Fibroblast of the aortic adventitia (primary cell): ENCODE results near the gene LIMS1. TPM values are rescaled to one million over a fixed set of nuclear protein-coding genes. Genes with fewer than 3 reads are reported as not detected.

Experiments
- DNase-seq: peaks from one replicate; pipeline ENCODE4 v3.0.0-alpha.2; 2010; ENCODE audit warnings: low read depth
- H3K4me3 ChIP-seq: 2 replicates; pipeline ENCODE4 v1.5.1; 2011; ENCODE audit warnings: low read depth, mild to moderate bottlenecking, control low read depth, low read length, moderate library complexity
- total RNA-seq: library from RNA; depleted of rRNA; stranded (reverse); fragments of >200 nt; gene quantifications from 2 replicates; pipeline ENCODE4 v1.2.3, GENCODE V29; 2012; ENCODE audit warnings: low replicate concordance
- TF ChIP-seq, protein P1 (sequence below): IDR thresholded peaks from 2 replicates; pipeline ENCODE4 v1.5.1; 2011; ENCODE audit warnings: mild to moderate bottlenecking, low read length, control low read depth, inconsistent platforms; ENCODE audit not compliant: insufficient read depth

LIMS1 gene
- total RNA-seq, 1 donor: 91.2 TPM

DNA sequence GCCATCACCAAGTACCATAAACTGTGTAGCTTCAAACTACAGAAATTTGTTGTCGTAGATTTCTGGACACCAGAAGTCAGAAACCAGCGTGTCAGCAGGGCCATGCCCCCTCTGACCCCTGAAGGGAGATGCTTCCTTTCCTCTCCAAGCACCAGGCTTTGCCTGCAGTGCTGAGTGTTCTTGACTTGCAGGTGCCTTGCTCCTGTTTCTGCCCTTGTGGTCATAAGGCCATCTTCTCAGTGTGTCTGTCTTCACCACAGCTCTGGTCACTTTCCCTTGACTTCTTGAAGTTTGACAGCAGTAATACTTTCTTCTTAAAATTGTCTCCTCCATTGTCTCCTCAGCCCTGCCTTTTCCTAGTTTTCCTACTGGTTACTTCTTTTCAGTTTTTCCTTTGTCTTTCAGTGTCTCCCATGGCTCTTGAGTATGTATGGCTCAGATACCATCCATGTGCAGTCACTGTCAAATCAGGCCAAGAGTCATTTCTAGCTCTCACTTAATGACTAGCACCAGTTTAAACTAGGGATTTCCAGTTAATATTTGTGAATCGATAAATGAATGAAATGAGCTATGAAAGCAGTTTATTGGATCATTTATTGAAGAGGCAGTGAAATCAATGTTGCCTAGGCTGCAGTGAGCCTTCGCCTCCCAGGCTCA, 93.8 kb downstream of the LIMS1 start:
- TF ChIP-seq, protein P1, sequence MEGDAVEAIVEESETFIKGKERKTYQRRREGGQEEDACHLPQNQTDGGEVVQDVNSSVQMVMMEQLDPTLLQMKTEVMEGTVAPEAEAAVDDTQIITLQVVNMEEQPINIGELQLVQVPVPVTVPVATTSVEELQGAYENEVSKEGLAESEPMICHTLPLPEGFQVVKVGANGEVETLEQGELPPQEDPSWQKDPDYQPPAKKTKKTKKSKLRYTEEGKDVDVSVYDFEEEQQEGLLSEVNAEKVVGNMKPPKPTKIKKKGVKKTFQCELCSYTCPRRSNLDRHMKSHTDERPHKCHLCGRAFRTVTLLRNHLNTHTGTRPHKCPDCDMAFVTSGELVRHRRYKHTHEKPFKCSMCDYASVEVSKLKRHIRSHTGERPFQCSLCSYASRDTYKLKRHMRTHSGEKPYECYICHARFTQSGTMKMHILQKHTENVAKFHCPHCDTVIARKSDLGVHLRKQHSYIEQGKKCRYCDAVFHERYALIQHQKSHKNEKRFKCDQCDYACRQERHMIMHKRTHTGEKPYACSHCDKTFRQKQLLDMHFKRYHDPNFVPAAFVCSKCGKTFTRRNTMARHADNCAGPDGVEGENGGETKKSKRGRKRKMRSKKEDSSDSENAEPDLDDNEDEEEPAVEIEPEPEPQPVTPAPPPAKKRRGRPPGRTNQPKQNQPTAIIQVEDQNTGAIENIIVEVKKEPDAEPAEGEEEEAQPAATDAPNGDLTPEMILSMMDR: no peak
- no peak overlapping the region for H3K4me3 ChIP-seq
- no peak for DNase-seq

DNA sequence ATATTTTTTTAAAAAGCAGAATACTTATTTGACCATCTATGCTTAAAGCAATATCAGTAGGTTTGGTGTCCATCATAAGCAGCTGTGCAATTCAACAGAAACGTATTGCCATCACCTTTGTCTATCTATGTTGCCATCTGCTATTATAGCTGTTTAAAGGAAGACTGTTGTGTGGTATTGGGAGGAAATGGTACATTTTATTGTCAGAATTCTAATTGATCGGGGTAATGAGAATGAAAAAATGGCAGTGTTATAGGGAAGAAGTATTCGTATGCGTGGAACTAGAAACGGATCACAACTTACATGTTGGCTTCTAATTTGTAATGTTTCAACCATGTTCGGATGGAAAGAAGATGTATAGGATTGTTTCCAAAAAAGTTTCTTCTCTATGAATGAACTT, 94.7 kb downstream of the LIMS1 start:
- H3K4me3 ChIP-seq: no peak overlapping the region
- TF ChIP-seq, protein P1: no peak
- DNase-seq: no peak

DNA sequence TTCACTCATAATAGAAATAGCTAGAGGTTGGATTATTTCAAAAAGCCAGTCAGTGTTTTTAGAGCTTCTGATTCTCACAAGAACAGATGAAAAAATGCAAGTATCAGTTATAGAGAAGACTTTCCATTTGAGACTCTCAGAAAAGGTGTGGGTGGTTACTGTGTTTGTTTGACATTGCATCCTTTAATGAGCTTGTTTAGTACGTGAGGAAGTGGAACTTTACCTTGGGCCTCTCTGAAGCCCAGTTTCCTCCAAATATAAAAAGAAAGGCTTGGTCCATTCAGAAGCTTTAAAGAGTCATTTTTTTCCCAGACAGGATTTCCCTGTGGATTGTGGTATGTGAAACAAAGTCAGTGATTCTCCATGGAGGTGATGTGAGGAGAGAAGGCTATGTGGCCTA, 95.1 kb downstream of the LIMS1 start:
- DNase-seq: no peak
- TF ChIP-seq, protein P1: no peak
- no peak overlapping the region for H3K4me3 ChIP-seq

DNA sequence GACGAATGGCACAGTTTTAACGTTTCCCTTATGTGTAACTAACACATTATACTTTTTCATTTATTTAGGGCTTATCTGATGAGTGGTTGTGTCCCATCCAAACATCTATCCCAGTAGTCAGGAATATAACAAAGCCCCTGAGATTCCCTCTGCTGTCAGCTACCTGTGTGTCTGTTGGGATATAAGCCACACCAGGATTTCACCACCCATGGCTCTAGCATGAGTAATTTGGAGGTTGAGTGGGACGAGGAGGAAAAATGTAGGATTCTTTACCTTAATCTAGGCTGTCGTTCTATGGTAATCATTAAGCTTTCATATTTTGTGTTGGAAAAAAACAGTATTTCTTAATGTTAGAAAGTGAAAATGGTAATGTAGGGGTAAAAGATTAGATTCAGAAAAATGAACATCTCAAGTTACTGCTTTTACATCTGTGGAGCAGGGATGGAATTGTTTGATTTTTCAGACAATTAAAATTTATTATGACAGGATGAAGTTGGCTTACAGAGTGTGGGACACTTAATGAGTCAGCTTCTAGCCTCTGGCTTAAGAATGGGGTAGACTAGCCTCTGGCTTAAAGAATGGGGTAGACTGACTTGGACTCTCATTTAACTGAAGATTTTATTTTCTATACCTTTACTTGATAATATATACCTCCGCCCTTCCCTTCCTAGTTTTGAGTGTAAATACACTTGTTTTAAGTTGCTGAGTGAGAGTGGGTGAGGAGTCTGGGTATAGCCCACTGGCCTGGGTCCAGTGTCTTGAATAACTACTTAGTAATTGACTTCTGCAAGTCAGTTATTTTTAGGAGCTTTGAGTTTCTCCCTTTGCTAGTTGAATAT, 96.5 kb downstream of the LIMS1 start:
- no peak overlapping the region for H3K4me3 ChIP-seq
- TF ChIP-seq, protein P1: no peak
- no peak for DNase-seq

DNA sequence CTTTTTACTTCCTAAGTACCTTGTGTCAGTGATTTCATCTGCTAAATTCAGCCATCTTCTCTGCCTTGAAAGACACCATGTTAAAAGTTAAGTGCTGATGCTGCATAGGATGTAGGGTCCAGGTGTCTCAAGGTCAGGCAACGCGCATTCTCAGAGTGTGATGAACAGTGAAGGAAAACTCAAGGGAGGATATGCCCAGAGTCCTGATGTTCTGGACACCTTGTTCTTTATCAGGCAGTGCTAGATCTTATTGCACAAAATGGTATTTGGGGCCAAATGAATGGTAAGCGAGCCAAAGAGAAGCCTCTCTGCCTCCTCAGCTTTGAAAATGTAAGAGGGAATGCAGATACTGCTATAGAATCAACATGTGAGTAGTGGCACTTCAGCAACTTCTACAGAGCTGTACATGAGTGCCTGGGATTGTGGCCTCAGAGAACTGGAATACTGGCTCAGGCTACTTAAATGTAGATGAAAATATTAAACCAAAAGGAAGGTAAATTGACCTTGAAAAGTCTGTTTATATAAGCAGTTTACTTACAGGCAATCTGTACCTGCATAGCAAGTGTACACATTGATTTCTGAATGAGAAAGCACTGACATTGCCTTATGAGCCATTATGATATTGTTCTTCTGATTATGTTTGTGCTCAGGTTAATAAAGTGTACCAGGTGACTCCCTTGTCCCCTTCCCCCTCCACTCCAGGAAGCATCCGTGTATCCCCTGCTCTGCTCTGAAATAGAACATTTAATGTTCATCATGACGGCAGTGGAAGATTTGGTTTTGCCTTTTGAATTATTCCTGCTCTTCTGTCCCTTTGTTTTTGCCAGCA, 98.3 kb downstream of the LIMS1 start:
- DNase-seq: no peak
- TF ChIP-seq, protein P1: no peak
- H3K4me3 ChIP-seq: no peak overlapping the region

DNA sequence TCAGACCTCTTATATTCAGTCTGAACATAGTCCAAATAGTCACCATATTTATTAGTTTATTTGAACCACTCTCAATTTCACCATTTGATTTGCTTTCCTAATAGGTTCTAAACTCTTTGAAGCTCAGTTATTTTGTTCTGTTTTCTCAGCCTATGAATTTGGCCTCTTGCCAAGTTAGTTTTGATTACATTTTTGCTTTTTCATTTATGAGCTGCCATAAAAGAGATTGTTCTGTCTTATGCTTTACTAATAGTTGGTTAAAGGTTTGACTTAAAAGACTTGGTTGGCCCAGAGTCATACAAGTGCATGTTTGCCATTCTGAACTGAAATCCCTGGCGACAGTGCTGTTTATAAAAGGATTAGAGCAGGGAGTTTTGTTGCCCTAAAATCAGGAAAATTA, 99.1 kb downstream of the LIMS1 start:
- no peak for DNase-seq
- no peak overlapping the region for H3K4me3 ChIP-seq
- TF ChIP-seq, protein P1: no peak
